ENCODE measurements around the gene SH3RF3.

The SH3RF3 gene

DNA sequence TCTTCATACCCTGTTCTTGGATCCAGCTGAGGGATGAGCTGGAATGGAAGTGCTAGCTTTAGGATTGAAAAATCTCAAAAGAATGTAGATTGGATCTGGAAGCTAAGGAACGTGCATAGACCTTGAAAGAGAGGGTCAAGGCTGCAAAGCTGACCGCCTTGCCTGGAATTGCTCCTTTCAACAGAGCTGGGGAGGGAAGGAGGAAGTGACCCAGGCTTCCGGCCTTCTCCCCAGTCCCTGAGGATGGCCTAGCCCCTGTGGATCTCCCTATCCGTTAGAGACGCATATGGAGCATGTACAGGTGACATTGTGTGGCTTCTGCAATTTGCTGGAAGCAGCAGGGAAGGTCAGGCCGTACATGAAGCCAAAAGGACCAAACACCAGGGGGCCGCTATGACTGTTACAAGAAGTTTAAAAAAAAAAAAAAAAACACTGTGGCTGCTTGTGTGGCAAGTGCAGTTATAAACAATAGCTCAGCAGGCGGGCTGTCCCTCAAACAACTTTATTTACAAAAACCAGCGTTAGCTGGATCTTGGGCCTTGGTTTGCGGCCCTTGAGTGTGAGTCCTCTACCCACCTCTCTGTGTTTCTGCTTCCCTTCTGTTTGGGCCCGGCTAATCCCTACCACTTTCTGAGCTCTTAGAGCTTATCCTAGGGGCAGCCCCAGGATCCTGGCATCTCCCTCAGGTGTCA lies 257.1 kb downstream of the SH3RF3 start:
- H3K18ac ChIP-seq (ENCODE audit: low read depth in 1 of 2, low read length in 2 of 2): no peak overlapping the region
- H3K79me1 ChIP-seq (replicated peaks; ENCODE audit: low read length, poor library complexity, severe bottlenecking): peaks cover 3% of the 10 kb centered on the region
- no peak overlapping the region for H3K27ac ChIP-seq (ENCODE audit: low read length, poor library complexity, severe bottlenecking)
- no peaks in the 10 kb centered on the region for H3K9me3 ChIP-seq (ENCODE audit: control insufficient read depth, low read length)
- H3K9ac ChIP-seq (ENCODE audit: low read length): no peak overlapping the region
- peak; percentile 42 for DNase-seq
- H3K4me2 ChIP-seq (ENCODE audit: low read length, poor library complexity, severe bottlenecking): no peak overlapping the region
- no peak overlapping the region for H2BK5ac ChIP-seq (ENCODE audit: low read depth, low read length, poor library complexity, severe bottlenecking)
- H4K91ac ChIP-seq (ENCODE audit: low read length): peak overlapping the region; percentile 7
- H3K14ac ChIP-seq (ENCODE audit: low read length in 2 of 2): no peak overlapping the region
- H3K27me3 ChIP-seq (ENCODE audit: control insufficient read depth in 1 of 2, insufficient read depth in 1 of 2, low read length in 2 of 2): no peaks in the 10 kb centered on the region
- H4K8ac ChIP-seq (ENCODE audit: low read length): no peak overlapping the region
- H2AK5ac ChIP-seq (ENCODE audit: low read length, severe bottlenecking): no peak overlapping the region
- no peak overlapping the region for H2BK120ac ChIP-seq (ENCODE audit: low read depth, low read length)
- no peak overlapping the region for H2BK15ac ChIP-seq (ENCODE audit: low read depth, poor library complexity, severe bottlenecking)
- H3K4ac ChIP-seq (ENCODE audit: low read depth in 1 of 2, low read length in 2 of 2): no peak overlapping the region
- H3K36me3 ChIP-seq (ENCODE audit: control insufficient read depth in 1 of 2, insufficient read depth in 2 of 2, low read depth in 1 of 2, low read length in 2 of 2): peaks cover 0 to 6% of the 10 kb centered on the region in 2 experiments
- H3K23ac ChIP-seq (ENCODE audit: low read length in 2 of 2): no peak overlapping the region
- 64% methylated on average over 11 of the region's 11 CpGs for WGBS
- no peak overlapping the region for H2BK12ac ChIP-seq (ENCODE audit: low read length in 2 of 2)
- H2AFZ ChIP-seq (ENCODE audit: low read depth, low read length): no peak overlapping the region
- no peak overlapping the region for H3K4me3 ChIP-seq (ENCODE audit: insufficient read depth in 1 of 2, low read depth in 1 of 2, low read length in 2 of 2)
- H3K4me1 ChIP-seq (ENCODE audit: control insufficient read depth, insufficient read depth, low read depth, low read length): peaks cover 14% of the 10 kb centered on the region

DNA sequence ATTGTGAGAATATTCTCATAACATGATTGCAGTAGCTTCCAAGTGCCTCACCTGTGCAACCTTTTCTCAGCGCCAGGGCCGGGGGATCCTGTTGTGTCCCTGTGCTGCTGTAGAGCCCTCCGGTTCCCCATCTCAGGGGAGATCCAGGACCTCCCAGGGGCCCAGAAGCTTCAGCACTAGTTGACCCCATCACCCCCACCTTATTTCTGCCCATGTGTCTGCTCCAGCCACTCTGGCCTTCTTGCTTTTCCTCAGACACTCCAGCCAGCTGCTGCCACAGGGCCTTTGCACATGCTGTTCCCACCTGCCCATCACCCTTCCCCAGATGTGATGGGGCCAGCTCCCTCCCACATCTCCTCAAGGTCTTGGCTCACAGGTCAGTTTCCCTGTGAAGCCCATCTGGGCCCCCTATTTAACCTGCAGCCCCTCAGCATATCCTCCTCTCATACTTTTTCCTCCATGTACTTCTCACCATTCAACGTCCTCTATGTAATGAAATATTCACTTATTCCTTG lies 258.3 kb downstream of the SH3RF3 start:
- H3K4me1 ChIP-seq (ENCODE audit: control insufficient read depth, insufficient read depth, low read depth, low read length): peaks cover 11% of the 10 kb centered on the region
- 97% methylated on average over 3 of the region's 4 CpGs for WGBS

DNA sequence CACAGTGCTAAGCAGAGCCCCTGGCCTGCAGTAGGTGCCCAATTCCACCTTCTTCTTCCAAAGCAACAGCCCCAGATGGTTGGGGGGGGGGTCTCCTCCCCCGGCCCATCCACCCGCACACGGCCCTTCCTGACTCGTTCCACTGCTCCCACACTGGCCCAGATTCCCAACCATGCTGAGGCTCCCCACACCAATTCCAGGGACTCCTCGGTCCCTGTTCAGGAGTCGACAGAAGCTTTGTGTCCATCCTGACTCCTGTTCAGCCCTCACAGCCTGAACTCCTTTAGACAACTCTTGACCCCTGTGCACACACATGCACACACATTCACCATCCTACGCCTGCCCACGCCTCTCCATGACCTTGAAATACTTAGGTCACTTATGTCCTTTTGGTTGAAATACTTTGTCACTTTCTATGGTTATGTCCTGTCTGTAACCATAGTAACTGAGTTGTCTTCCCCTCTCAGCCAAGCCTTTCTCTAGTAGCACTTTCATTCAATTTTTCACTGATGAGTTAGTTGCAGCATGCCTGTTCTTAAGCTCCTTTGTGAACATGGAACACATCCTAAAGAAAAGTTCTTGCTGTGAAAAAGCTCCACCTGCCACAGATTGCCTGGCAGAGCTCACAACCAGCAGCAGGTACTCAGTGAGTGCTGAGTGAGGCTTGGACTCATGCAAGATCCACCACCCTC lies 258.9 kb downstream of the SH3RF3 start:
- Histone ChIP-seq H2BK12ac (ENCODE audit: low read length in 2 of 2) (no peak overlapping the region), H4K91ac (ENCODE audit: low read length) (peak overlapping the region; percentile 16), H3K4ac (ENCODE audit: low read depth in 1 of 2, low read length in 2 of 2) (no peak overlapping the region), H3K79me1 (replicated peaks; ENCODE audit: low read length, poor library complexity, severe bottlenecking) (peaks cover 1% of the 10 kb centered on the region), H3K27me3 (ENCODE audit: control insufficient read depth in 1 of 2, insufficient read depth in 1 of 2, low read length in 2 of 2) (no peaks in the 10 kb centered on the region), H3K27ac (ENCODE audit: low read length, poor library complexity, severe bottlenecking) (no peak overlapping the region), H2BK120ac (ENCODE audit: low read depth, low read length) (no peak overlapping the region), H2AFZ (ENCODE audit: low read depth, low read length) (no peak overlapping the region), H3K18ac (ENCODE audit: low read depth in 1 of 2, low read length in 2 of 2) (no peak overlapping the region), H2AK5ac (ENCODE audit: low read length, severe bottlenecking) (no peak overlapping the region), H3K4me3 (ENCODE audit: insufficient read depth in 1 of 2, low read depth in 1 of 2, low read length in 2 of 2) (no peak overlapping the region), H3K4me1 (ENCODE audit: control insufficient read depth, insufficient read depth, low read depth, low read length) (peaks cover 9% of the 10 kb centered on the region), H3K9me3 (ENCODE audit: control insufficient read depth, low read length) (no peaks in the 10 kb centered on the region), H4K8ac (ENCODE audit: low read length) (no peak overlapping the region), H3K4me2 (ENCODE audit: low read length, poor library complexity, severe bottlenecking) (no peak overlapping the region), H3K14ac (ENCODE audit: low read length in 2 of 2) (no peak overlapping the region), H2BK15ac (ENCODE audit: low read depth, poor library complexity, severe bottlenecking) (no peak overlapping the region), H3K36me3 (ENCODE audit: control insufficient read depth in 1 of 2, insufficient read depth in 2 of 2, low read depth in 1 of 2, low read length in 2 of 2) (peaks cover 0 to 7% of the 10 kb centered on the region in 2 experiments), H2BK5ac (ENCODE audit: low read depth, low read length, poor library complexity, severe bottlenecking) (no peak overlapping the region), H3K9ac (ENCODE audit: low read length) (no peak overlapping the region), H3K23ac (ENCODE audit: low read length in 2 of 2) (no peak overlapping the region)
- DNase-seq: no peak
- 76% methylated on average over 8 of the region's 8 CpGs for WGBS

More for the DNA sequence above, 258.3 kb downstream of the SH3RF3 start:
- H2AK5ac ChIP-seq (ENCODE audit: low read length, severe bottlenecking): no peak overlapping the region
- H3K27ac ChIP-seq (ENCODE audit: low read length, poor library complexity, severe bottlenecking): no peak overlapping the region
- no peak overlapping the region for H2BK120ac ChIP-seq (ENCODE audit: low read depth, low read length)
- H3K79me1 ChIP-seq (replicated peaks; ENCODE audit: low read length, poor library complexity, severe bottlenecking): peaks cover 1% of the 10 kb centered on the region
- no peak overlapping the region for H3K4me2 ChIP-seq (ENCODE audit: low read length, poor library complexity, severe bottlenecking)
- H3K4ac ChIP-seq (ENCODE audit: low read depth in 1 of 2, low read length in 2 of 2): no peak overlapping the region
- H2BK5ac ChIP-seq (ENCODE audit: low read depth, low read length, poor library complexity, severe bottlenecking): no peak overlapping the region
- no peak overlapping the region for H2AFZ ChIP-seq (ENCODE audit: low read depth, low read length)
- H2BK15ac ChIP-seq (ENCODE audit: low read depth, poor library complexity, severe bottlenecking): no peak overlapping the region
- H3K23ac ChIP-seq (ENCODE audit: low read length in 2 of 2): peak overlapping the region in 1 of 2 experiments; percentile 75
- no peaks in the 10 kb centered on the region for H3K27me3 ChIP-seq (ENCODE audit: control insufficient read depth in 1 of 2, insufficient read depth in 1 of 2, low read length in 2 of 2)
- no peak overlapping the region for H4K91ac ChIP-seq (ENCODE audit: low read length)
- H4K8ac ChIP-seq (ENCODE audit: low read length): no peak overlapping the region
- H3K36me3 ChIP-seq (ENCODE audit: control insufficient read depth in 1 of 2, insufficient read depth in 2 of 2, low read depth in 1 of 2, low read length in 2 of 2): peaks cover 0 to 6% of the 10 kb centered on the region in 2 experiments
- H3K18ac ChIP-seq (ENCODE audit: low read depth in 1 of 2, low read length in 2 of 2): no peak overlapping the region
- no peak for DNase-seq
- H2BK12ac ChIP-seq (ENCODE audit: low read length in 2 of 2): no peak overlapping the region
- no peak overlapping the region for H3K14ac ChIP-seq (ENCODE audit: low read length in 2 of 2)
- no peak overlapping the region for H3K9ac ChIP-seq (ENCODE audit: low read length)
- H3K9me3 ChIP-seq (ENCODE audit: control insufficient read depth, low read length): no peaks in the 10 kb centered on the region
- H3K4me3 ChIP-seq (ENCODE audit: insufficient read depth in 1 of 2, low read depth in 1 of 2, low read length in 2 of 2): no peak overlapping the region

DNA sequence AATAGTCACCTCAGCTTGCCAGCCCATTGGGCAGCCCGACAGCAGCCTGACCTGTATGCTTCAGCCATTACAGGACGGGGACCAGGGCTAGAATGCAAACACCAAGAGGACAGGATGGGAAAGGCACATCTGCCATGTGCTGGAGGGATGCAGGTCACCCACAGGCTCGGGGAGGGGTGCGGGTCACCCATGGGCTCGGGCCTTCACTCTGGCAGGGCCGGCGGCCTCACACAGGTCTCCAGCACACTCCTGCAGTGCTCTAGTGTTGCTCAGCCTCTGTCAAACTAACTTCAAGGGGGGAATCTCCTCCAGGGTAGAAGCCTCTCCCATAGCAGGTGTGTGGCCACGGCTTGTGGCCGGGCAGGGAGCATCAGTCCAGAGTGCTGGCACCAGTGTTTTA lies 262.2 kb downstream of the SH3RF3 start:
- H3K9ac ChIP-seq (ENCODE audit: low read length): no peak overlapping the region
- H4K8ac ChIP-seq (ENCODE audit: low read length): no peak overlapping the region
- H3K27me3 ChIP-seq (ENCODE audit: control insufficient read depth in 1 of 2, insufficient read depth in 1 of 2, low read length in 2 of 2): no peaks in the 10 kb centered on the region
- no peak overlapping the region for H2BK120ac ChIP-seq (ENCODE audit: low read depth, low read length)
- 96% methylated on average over 9 of the region's 9 CpGs for WGBS
- no peak overlapping the region for H2AK5ac ChIP-seq (ENCODE audit: low read length, severe bottlenecking)
- H3K79me1 ChIP-seq (replicated peaks; ENCODE audit: low read length, poor library complexity, severe bottlenecking): peaks cover 1% of the 10 kb centered on the region
- H3K18ac ChIP-seq (ENCODE audit: low read depth in 1 of 2, low read length in 2 of 2): no peak overlapping the region
- H3K4me2 ChIP-seq (ENCODE audit: low read length, poor library complexity, severe bottlenecking): no peak overlapping the region
- H3K9me3 ChIP-seq (ENCODE audit: control insufficient read depth, low read length): no peaks in the 10 kb centered on the region
- H3K36me3 ChIP-seq (ENCODE audit: control insufficient read depth in 1 of 2, insufficient read depth in 2 of 2, low read depth in 1 of 2, low read length in 2 of 2): peaks cover 0 to 18% of the 10 kb centered on the region in 2 experiments
- H2BK5ac ChIP-seq (ENCODE audit: low read depth, low read length, poor library complexity, severe bottlenecking): no peak overlapping the region
- no peak overlapping the region for H4K91ac ChIP-seq (ENCODE audit: low read length)
- H2BK15ac ChIP-seq (ENCODE audit: low read depth, poor library complexity, severe bottlenecking): no peak overlapping the region
- no peak overlapping the region for H3K14ac ChIP-seq (ENCODE audit: low read length in 2 of 2)
- H3K23ac ChIP-seq (ENCODE audit: low read length in 2 of 2): no peak overlapping the region
- H3K4me3 ChIP-seq (ENCODE audit: insufficient read depth in 1 of 2, low read depth in 1 of 2, low read length in 2 of 2): no peak overlapping the region
- no peak overlapping the region for H2AFZ ChIP-seq (ENCODE audit: low read depth, low read length)
- H3K4ac ChIP-seq (ENCODE audit: low read depth in 1 of 2, low read length in 2 of 2): no peak overlapping the region
- H3K27ac ChIP-seq (ENCODE audit: low read length, poor library complexity, severe bottlenecking): no peak overlapping the region
- no peak for DNase-seq
- peaks cover 3% of the 10 kb centered on the region for H3K4me1 ChIP-seq (ENCODE audit: control insufficient read depth, insufficient read depth, low read depth, low read length)
- no peak overlapping the region for H2BK12ac ChIP-seq (ENCODE audit: low read length in 2 of 2)

Measured in mesenchymal stem cell (in vitro differentiated cells and primary cell).